H9 (cell line): ENCODE results near the gene TM6SF1. TPM values are rescaled to one million over a fixed set of nuclear protein-coding genes. Genes with fewer than 3 reads are reported as not detected.

Experiments used
- DNase-seq: peaks from one replicate; pipeline ENCODE4 v3.0.0-alpha.2; 2017
- H2AFZ ChIP-seq: one replicate; pipeline ENCODE4 v1.6.1; 2013; ENCODE audit warnings: mild to moderate bottlenecking, low read length, control low read depth, moderate library complexity
- H2AK5ac ChIP-seq: 2 replicates; pipeline ENCODE4 v1.6.1; 2013; ENCODE audit warnings: low read length, control low read depth, mixed read lengths; ENCODE audit not compliant: insufficient read length
- H2BK120ac ChIP-seq: one replicate; pipeline ENCODE4 v1.6.1; 2013; ENCODE audit warnings: low read depth, mild to moderate bottlenecking, low read length, control low read depth, inconsistent platforms; ENCODE audit not compliant: poor library complexity, severe bottlenecking
- H2BK12ac ChIP-seq: 2 replicates; pipeline ENCODE4 v1.6.1; 2013; ENCODE audit warnings: low read length, control low read depth, mixed read lengths, low read depth; ENCODE audit not compliant: insufficient read length
- H2BK15ac ChIP-seq: 2 replicates; pipeline ENCODE4 v1.6.1; 2013; ENCODE audit warnings: low read depth, low read length, control low read depth
- H2BK20ac ChIP-seq: one replicate; pipeline ENCODE4 v1.6.1; 2013; ENCODE audit warnings: low read depth, mild to moderate bottlenecking, low read length, control low read depth, inconsistent platforms; ENCODE audit not compliant: poor library complexity, severe bottlenecking
- H2BK5ac ChIP-seq: 2 replicates; pipeline ENCODE4 v1.6.1; 2013; ENCODE audit warnings: low read length, control low read depth, mixed read lengths; ENCODE audit not compliant: insufficient read length
- H3K14ac ChIP-seq: 2 replicates; pipeline ENCODE4 v1.6.1; 2013; ENCODE audit warnings: low read length, control low read depth; ENCODE audit not compliant: insufficient read depth
- H3K18ac ChIP-seq: 2 replicates; pipeline ENCODE4 v1.6.1; 2013; ENCODE audit warnings: low read depth, mild to moderate bottlenecking, mixed read lengths, low read length, control low read depth; ENCODE audit not compliant: insufficient read length
- H3K23ac ChIP-seq: 2 replicates; pipeline ENCODE4 v1.6.1; 2013; ENCODE audit warnings: low read length, control low read depth, mixed read lengths, low read depth; ENCODE audit not compliant: insufficient read length
- H3K23me2 ChIP-seq: 2 replicates; pipeline ENCODE4 v1.6.1; 2013; ENCODE audit warnings: low read depth, mild to moderate bottlenecking, mixed read lengths, low read length, control low read depth; ENCODE audit not compliant: insufficient read length, poor library complexity, severe bottlenecking
- H3K27ac ChIP-seq: 2 replicates; pipeline ENCODE4 v1.5.1; 2013; ENCODE audit warnings: low read length, control low read depth, mixed read lengths, low read depth; ENCODE audit not compliant: insufficient read length
- H3K27me3 ChIP-seq: 2 replicates; pipeline ENCODE4 v1.6.1; 2013; ENCODE audit warnings: low read length, control low read depth, inconsistent platforms; ENCODE audit not compliant: insufficient read depth
- H3K4ac ChIP-seq: 2 replicates; pipeline ENCODE4 v1.6.1; 2013; ENCODE audit warnings: low read depth, mild to moderate bottlenecking, control low read depth, inconsistent platforms, low read length, moderate library complexity
- H3K4me1 ChIP-seq: 2 replicates; pipeline ENCODE4 v1.6.1; 2013; ENCODE audit warnings: low read length, control low read depth, inconsistent platforms; ENCODE audit not compliant: insufficient read depth
- H3K4me2 ChIP-seq: 2 replicates; pipeline ENCODE4 v1.6.1; 2013; ENCODE audit warnings: low read length, control low read depth, mixed read lengths; ENCODE audit not compliant: insufficient read length, insufficient read depth
- H3K56ac ChIP-seq: 2 replicates; pipeline ENCODE4 v1.6.1; 2013; ENCODE audit warnings: low read depth, mild to moderate bottlenecking, mixed read lengths, low read length, control low read depth; ENCODE audit not compliant: insufficient read length
- H3K79me1 ChIP-seq: 2 replicates; pipeline ENCODE4 v1.6.1; 2013; ENCODE audit warnings: low read depth, mild to moderate bottlenecking, moderate library complexity, low read length, control low read depth, inconsistent platforms; ENCODE audit not compliant: insufficient read depth, poor library complexity, severe bottlenecking
- H3K79me2 ChIP-seq: 2 replicates; pipeline ENCODE4 v1.6.1; 2013; ENCODE audit warnings: low read length, control low read depth, inconsistent platforms; ENCODE audit not compliant: insufficient read depth
- H3K9ac ChIP-seq: 2 replicates; pipeline ENCODE4 v1.6.1; 2013; ENCODE audit warnings: low read length, control low read depth, mixed read lengths; ENCODE audit not compliant: insufficient read length; ENCODE audit errors: extremely low read depth
- H3K9me3 ChIP-seq: one replicate; pipeline ENCODE4 v1.6.1; 2013; ENCODE audit warnings: low read depth, low read length, inconsistent platforms; ENCODE audit not compliant: control insufficient read depth
- H3T11ph ChIP-seq: one replicate; pipeline ENCODE4 v1.6.1; 2013; ENCODE audit warnings: mild to moderate bottlenecking, low read length, control low read depth, inconsistent platforms
- H4K20me1 ChIP-seq: one replicate; pipeline ENCODE4 v1.6.1; 2013; ENCODE audit not compliant: control insufficient read depth, insufficient read length, insufficient read depth
- H4K5ac ChIP-seq: 2 replicates; pipeline ENCODE4 v1.6.1; 2013; ENCODE audit warnings: low read depth, mild to moderate bottlenecking, mixed read lengths, low read length, control low read depth; ENCODE audit not compliant: insufficient read length
- H4K8ac ChIP-seq: replicated peaks from 2 replicates; pipeline ENCODE4 v1.6.1; 2013; ENCODE audit warnings: low read length, control low read depth, mixed read lengths, low read depth; ENCODE audit not compliant: insufficient read length
- H4K91ac ChIP-seq: 2 replicates; pipeline ENCODE4 v1.6.1; 2013; ENCODE audit warnings: low read depth, mild to moderate bottlenecking, moderate library complexity, mixed read lengths, low read length, control low read depth; ENCODE audit not compliant: insufficient read length
- H3K27ac Mint-ChIP-seq, 3 experiments: 2 replicates in 2 of 3; 3 replicates in 1 of 3; pipeline ENCODE4 v1.8.0; 2020 to 2021; ENCODE audit warnings: mixed read lengths in 3 of 3, mild to moderate bottlenecking in 1 of 3, moderate library complexity in 1 of 3
- H3K27me3 Mint-ChIP-seq: 2 replicates; pipeline ENCODE4 v1.8.0; 2021; ENCODE audit warnings: low read depth, mild to moderate bottlenecking, moderate library complexity, mixed read lengths
- H3K36me3 Mint-ChIP-seq, 3 experiments: 2 replicates in 2 of 3; 3 replicates in 1 of 3; pipeline ENCODE4 v1.8.0; 2020 to 2021; ENCODE audit warnings: low read depth in 3 of 3, mixed read lengths in 3 of 3; ENCODE audit not compliant: insufficient read depth in 1 of 3
- H3K4me1 Mint-ChIP-seq, 2 experiments: 2 replicates each; pipeline ENCODE4 v1.8.0; 2020; ENCODE audit warnings: mixed read lengths in 2 of 2
- H3K4me3 Mint-ChIP-seq, 2 experiments: 2 replicates in 1 of 2; 3 replicates in 1 of 2; pipeline ENCODE4 v1.8.0; 2020 to 2021; ENCODE audit warnings: mild to moderate bottlenecking in 2 of 2, mixed read lengths in 2 of 2, moderate library complexity in 1 of 2
- H3K9me3 Mint-ChIP-seq, 2 experiments: 2 replicates in 1 of 2; 3 replicates in 1 of 2; pipeline ENCODE4 v1.8.0; 2020; ENCODE audit warnings: mild to moderate bottlenecking in 2 of 2, mixed read lengths in 2 of 2, moderate library complexity in 1 of 2
- CTCF ChIP-seq: fragments of 200-600 bp; sonication (generic); conservative IDR thresholded peaks from 3 replicates; pipeline ENCODE4 v1.8.0; 2021; ENCODE audit warnings: antibody characterized with exemption, mild to moderate bottlenecking
- WGBS: extraction: QIAGEN DNeasy Blood & Tissue Kit; methylation state at CpG from one replicate; pipeline ENCODE4 v1.1.7; 2013; ENCODE audit warnings: missing lambda C conversion rate, low lambda C conversion rate, mixed read lengths; ENCODE audit not compliant: insufficient read length; ENCODE audit errors: extremely low coverage; 5-methylcytosine and 5-hydroxymethylcytosine counted together
- total RNA-seq: library from RNA; stranded (reverse); gene quantifications from 2 replicates; pipeline ENCODE4 v1.2.1, GENCODE V29; 2021

TM6SF1 gene
- total RNA-seq, 1 experiment from 2014 or later: 0.96 TPM

GRCh38 chr15:83115410-83115809, 8.0 kb downstream of the TM6SF1 start:
- Histone ChIP-seq H3K23me2 (no peaks in the 10 kb centered on the region), H3K9ac (no peak overlapping the region), H4K5ac (no peak overlapping the region), H4K91ac (no peak overlapping the region), H3K4ac (no peak overlapping the region), H2BK20ac (no peak overlapping the region), H3K9me3 (no peaks in the 10 kb centered on the region), H3K23ac (no peak overlapping the region), H3T11ph (no peak overlapping the region), H2BK5ac (no peak overlapping the region), H3K4me2 (no peak overlapping the region), H2BK15ac (no peak overlapping the region), H3K79me2 (no peaks in the 10 kb centered on the region), H4K8ac (no peak overlapping the region), H2BK12ac (no peak overlapping the region), H2BK120ac (no peak overlapping the region), H3K27ac (no peak overlapping the region), H2AFZ (no peak overlapping the region), H3K4me1 (no peaks in the 10 kb centered on the region), H3K14ac (no peak overlapping the region), H4K20me1 (no peaks in the 10 kb centered on the region), H2AK5ac (no peak overlapping the region), H3K79me1 (no peaks in the 10 kb centered on the region), H3K56ac (no peak overlapping the region), H3K18ac (no peak overlapping the region), H3K27me3 (no peaks in the 10 kb centered on the region)
- Mint-ChIP-seq H3K27me3 (peaks cover 2% of the 10 kb centered on the region), H3K27ac (no peak overlapping the region), H3K9me3 (peaks cover 0 to 6% of the 10 kb centered on the region in 2 experiments; a peak in 2 of 5 replicates), H3K4me1 (0 out of 4 replicates have a peak, but pooled peaks cover 0 to 2% of the 10 kb centered on the region in 2 experiments), H3K36me3 (peaks cover 0 to 4% (median 0%) of the 10 kb centered on the region in 3 experiments; a peak in 3 of 7 replicates), H3K4me3 (no peak overlapping the region)
- TF ChIP-seq CTCF: no peak
- DNase-seq: no peak
- WGBS: no CpG with 5 or more reads among the region's 3 CpGs
